Muscle layer of duodenum (tissue), 2 donors: ENCODE measurements around the gene ACE2.
A peak's percentile ranks its signal among the peaks of the same experiment; 100 is the strongest.

Experiments
- H3K27ac ChIP-seq: one replicate; pipeline ENCODE4 v1.7.0; 2013; ENCODE audit warnings: mild to moderate bottlenecking, low read length
- H3K27me3 ChIP-seq: one replicate; pipeline ENCODE4 v1.7.0; 2013; ENCODE audit warnings: low read depth, mild to moderate bottlenecking, control low read depth, low read length
- H3K36me3 ChIP-seq, 2 donors: one replicate each; pipeline ENCODE4 v1.7.0; 2013; ENCODE audit warnings: low read length in 2 of 2, control low read depth in 1 of 2, mild to moderate bottlenecking in 1 of 2; ENCODE audit not compliant: insufficient read depth in 2 of 2, control insufficient read depth in 1 of 2
- H3K4me1 ChIP-seq, 2 donors: one replicate each; pipeline ENCODE4 v1.7.0; 2013; ENCODE audit warnings: low read length in 2 of 2, mild to moderate bottlenecking in 2 of 2, control low read depth in 1 of 2, moderate library complexity in 1 of 2; ENCODE audit not compliant: insufficient read depth in 2 of 2, control insufficient read depth in 1 of 2
- H3K4me3 ChIP-seq, 2 donors: one replicate each; pipeline ENCODE4 v1.7.0; 2013; ENCODE audit warnings: low read length in 2 of 2, low read depth in 1 of 2, mild to moderate bottlenecking in 1 of 2
- H3K9me3 ChIP-seq, 2 donors: one replicate each; pipeline ENCODE4 v1.7.0; 2013; ENCODE audit warnings: low read length in 2 of 2, control low read depth in 1 of 2, mild to moderate bottlenecking in 1 of 2; ENCODE audit not compliant: control insufficient read depth in 1 of 2
- donor health status: healthy.

Gene ACE2

GRCh38 chrX:15607067-15607466 lies 6.3 kb upstream of the ACE2 start:
- Histone ChIP-seq H3K4me1 (no peaks in the 10 kb centered on the region), H3K4me3 (no peak overlapping the region), H3K27me3 (no peaks in the 10 kb centered on the region), H3K27ac (no peak overlapping the region), H3K9me3 (no peaks in the 10 kb centered on the region), H3K36me3 (no peaks in the 10 kb centered on the region)

- no peak overlapping the region for H3K4me3 ChIP-seq
- no peaks in the 10 kb centered on the region for H3K36me3 ChIP-seq
- no peaks in the 10 kb centered on the region for H3K4me1 ChIP-seq
- H3K27me3 ChIP-seq = no peaks in the 10 kb centered on the region
- H3K27ac ChIP-seq = no peak overlapping the region
- H3K9me3 ChIP-seq = no peaks in the 10 kb centered on the region
Measured at GRCh38 chrX:15606136-15606535, 5.4 kb upstream of the ACE2 start.

GRCh38 chrX:15605226-15605625 lies 4.5 kb upstream of the ACE2 start:
- Histone ChIP-seq H3K9me3 (no peaks in the 10 kb centered on the region), H3K27me3 (no peaks in the 10 kb centered on the region), H3K27ac (no peak overlapping the region), H3K36me3 (no peaks in the 10 kb centered on the region), H3K4me3 (no peak overlapping the region), H3K4me1 (no peaks in the 10 kb centered on the region)

GRCh38 chrX:15602761-15603160 lies 2.0 kb upstream of the ACE2 start:
- H3K4me3 ChIP-seq = no peak overlapping the region
- H3K9me3 ChIP-seq = no peaks in the 10 kb centered on the region
- H3K27ac ChIP-seq = no peak overlapping the region
- H3K27me3 ChIP-seq = no peaks in the 10 kb centered on the region
- no peaks in the 10 kb centered on the region for H3K4me1 ChIP-seq
- no peaks in the 10 kb centered on the region for H3K36me3 ChIP-seq

- Histone ChIP-seq H3K36me3 (no peaks in the 10 kb centered on the region), H3K4me3 (no peak overlapping the region), H3K27me3 (no peaks in the 10 kb centered on the region), H3K9me3 (no peaks in the 10 kb centered on the region), H3K27ac (no peak overlapping the region), H3K4me1 (no peaks in the 10 kb centered on the region)
Measured at GRCh38 chrX:15601932-15602331, 1.2 kb upstream of the ACE2 start.

GRCh38 chrX:15600049-15600448 lies 711 bp downstream of the ACE2 start:
- Histone ChIP-seq H3K27me3 (no peaks in the 10 kb centered on the region), H3K27ac (no peak overlapping the region), H3K4me1 (no peaks in the 10 kb centered on the region), H3K4me3 (no peak overlapping the region), H3K9me3 (no peaks in the 10 kb centered on the region), H3K36me3 (no peaks in the 10 kb centered on the region)

GRCh38 chrX:15599461-15599860 lies 1.3 kb downstream of the ACE2 start:
- no peak overlapping the region for H3K4me3 ChIP-seq
- H3K4me1 ChIP-seq = no peaks in the 10 kb centered on the region
- H3K27ac ChIP-seq = no peak overlapping the region
- no peaks in the 10 kb centered on the region for H3K27me3 ChIP-seq
- H3K36me3 ChIP-seq = no peaks in the 10 kb centered on the region
- H3K9me3 ChIP-seq = no peaks in the 10 kb centered on the region

GRCh38 chrX:15598026-15598425 lies 2.7 kb downstream of the ACE2 start:
- no peaks in the 10 kb centered on the region for H3K27me3 ChIP-seq
- no peak overlapping the region for H3K27ac ChIP-seq
- H3K36me3 ChIP-seq = no peaks in the 10 kb centered on the region
- H3K9me3 ChIP-seq = no peaks in the 10 kb centered on the region
- H3K4me3 ChIP-seq = no peak overlapping the region
- H3K4me1 ChIP-seq = no peaks in the 10 kb centered on the region

- Histone ChIP-seq H3K36me3 (no peaks in the 10 kb centered on the region), H3K4me3 (no peak overlapping the region), H3K9me3 (no peaks in the 10 kb centered on the region), H3K27ac (no peak overlapping the region), H3K4me1 (no peaks in the 10 kb centered on the region), H3K27me3 (no peaks in the 10 kb centered on the region)
Measured at GRCh38 chrX:15594371-15594770, 6.4 kb downstream of the ACE2 start.

- Histone ChIP-seq H3K4me3 (no peak overlapping the region), H3K9me3 (no peaks in the 10 kb centered on the region), H3K27ac (peak overlapping the region; percentile 43), H3K4me1 (no peaks in the 10 kb centered on the region), H3K27me3 (no peaks in the 10 kb centered on the region), H3K36me3 (no peaks in the 10 kb centered on the region)
Measured at GRCh38 chrX:15579778-15580747, 20.7 kb downstream of the ACE2 start.

GRCh38 chrX:15576019-15576418 lies 24.7 kb downstream of the ACE2 start:
- Histone ChIP-seq H3K36me3 (no peaks in the 10 kb centered on the region), H3K4me3 (no peak overlapping the region), H3K9me3 (no peaks in the 10 kb centered on the region), H3K27me3 (no peaks in the 10 kb centered on the region), H3K4me1 (no peaks in the 10 kb centered on the region), H3K27ac (no peak overlapping the region)

- H3K27me3 ChIP-seq = no peaks in the 10 kb centered on the region
Measured at GRCh38 chrX:15574017-15574416, 26.7 kb downstream of the ACE2 start.

More at GRCh38 chrX:15574017-15574416, 26.7 kb downstream of the ACE2 start:
- H3K36me3 ChIP-seq = no peaks in the 10 kb centered on the region
- no peaks in the 10 kb centered on the region for H3K4me1 ChIP-seq
- no peak overlapping the region for H3K4me3 ChIP-seq
- H3K9me3 ChIP-seq = no peaks in the 10 kb centered on the region
- H3K27ac ChIP-seq = no peak overlapping the region
